Endothelial cell of umbilical vein (primary cell): ENCODE measurements around the gene PIWIL4. TPM values are rescaled to one million over a fixed set of nuclear protein-coding genes. Genes with fewer than 3 reads are reported as not detected.

Experiments
- BruUV-seq: library from RNA; stranded (reverse); fragments of 400-500 nt; replicated peaks from 2 replicates; lab custom pipeline; 2021; lab: Mats Ljungman, UMichigan
- CTCF ChIA-PET: fragments of 300-600, 350-600 bp; sonication (Branson Sonifier 250); formaldehyde crosslinking; loops from one replicate; lab custom pipeline; 2021; ENCODE audit warnings: antibody characterized with exemption, inconsistent platforms; lab: Charles Lee
- POLR2A ChIA-PET: fragments of 300-600, 350-600 bp; sonication (Branson Sonifier 250); formaldehyde crosslinking; loops from one replicate; lab custom pipeline; 2021; ENCODE audit warnings: antibody characterized with exemption, inconsistent platforms; lab: Charles Lee
- DNase-seq: peaks from one replicate; pipeline ENCODE4 v3.0.0-alpha.2; 2011; ENCODE audit warnings: low read depth, low spot score
- FAIRE-seq: peaks from 2 replicates; lab custom pipeline; 2011; peaks lifted over from hg19 to GRCh38; lab: Jason Lieb, UNC
- H2AFZ ChIP-seq: 2 replicates; pipeline ENCODE4 v1.6.0; 2012; ENCODE audit warnings: low read depth, low read length, control low read depth, inconsistent platforms
- H3K27ac ChIP-seq: 2 replicates; pipeline ENCODE4 v1.5.1; 2011; ENCODE audit warnings: low read depth, mild to moderate bottlenecking, control low read depth, low read length, moderate library complexity; ENCODE audit not compliant: insufficient read depth
- H3K27me3 ChIP-seq, 2 experiments: 2 replicates each; pipeline versions ENCODE4 v1.6.0 to v1.6.1; 2011; ENCODE audit warnings: low read length in 2 of 2, mixed read lengths in 1 of 2; ENCODE audit not compliant: control insufficient read depth in 2 of 2, insufficient read depth in 2 of 2
- H3K36me3 ChIP-seq, 2 experiments: 2 replicates in 1 of 2; 3 replicates in 1 of 2; pipeline ENCODE4 v1.5.1; 2011; ENCODE audit warnings: low read length in 2 of 2, mild to moderate bottlenecking in 1 of 2, moderate library complexity in 1 of 2; ENCODE audit not compliant: control insufficient read depth in 2 of 2, insufficient read depth in 2 of 2; ENCODE audit errors: extremely low read depth in 1 of 2
- H3K4me1 ChIP-seq: 3 replicates; pipeline ENCODE4 v1.5.1; 2011; ENCODE audit warnings: mild to moderate bottlenecking, low read length; ENCODE audit not compliant: control insufficient read depth, insufficient read depth; ENCODE audit errors: extremely low read depth
- H3K4me2 ChIP-seq: 2 replicates; pipeline ENCODE4 v1.6.1; 2011; ENCODE audit warnings: low read length, control low read depth, mixed read lengths; ENCODE audit not compliant: insufficient read depth
- H3K4me3 ChIP-seq, 3 experiments: fragments of 200-600 bp in 1 of 3; sonication (generic), shearing (Covaris generic) in 1 of 3; replicated peaks in 1 of 3; 2 replicates each; pipeline ENCODE4 v1.5.1; 2011 to 2016; ENCODE audit warnings: control low read depth in 3 of 3, low read length in 3 of 3, mild to moderate bottlenecking in 2 of 3, inconsistent platforms in 1 of 3, low read depth in 1 of 3, moderate library complexity in 1 of 3; ENCODE audit not compliant: insufficient read depth in 1 of 3
- H3K79me2 ChIP-seq: 2 replicates; pipeline ENCODE4 v1.6.0; 2012; ENCODE audit warnings: low read length, inconsistent platforms; ENCODE audit not compliant: control insufficient read depth, insufficient read depth
- H3K9ac ChIP-seq: replicated peaks from 2 replicates; pipeline ENCODE3; 2011; ENCODE audit warnings: low read length, control low read depth; ENCODE audit not compliant: insufficient read depth; ENCODE audit errors: extremely low read depth
- H3K9me1 ChIP-seq: replicated peaks from 3 replicates; pipeline ENCODE4 v1.6.0; 2011; ENCODE audit warnings: mild to moderate bottlenecking, low read length; ENCODE audit not compliant: control insufficient read depth, insufficient read depth; ENCODE audit errors: extremely low read depth
- H3K9me3 ChIP-seq: replicated peaks from 2 replicates; pipeline ENCODE4 v1.5.1; 2012; ENCODE audit warnings: low read length, inconsistent platforms; ENCODE audit not compliant: control insufficient read depth, insufficient read depth
- H4K20me1 ChIP-seq: replicated peaks from 2 replicates; pipeline ENCODE3; 2011; ENCODE audit warnings: mild to moderate bottlenecking, low read length; ENCODE audit not compliant: control insufficient read depth, insufficient read depth; ENCODE audit errors: extremely low read depth
- FOS ChIP-seq: IDR thresholded peaks from 2 replicates; pipeline ENCODE4 v1.6.1; 2011; ENCODE audit warnings: mild to moderate bottlenecking, low read length, moderate library complexity, borderline replicate concordance; ENCODE audit not compliant: insufficient read depth
- JUN ChIP-seq: IDR thresholded peaks from 2 replicates; pipeline ENCODE4 v1.6.1; 2011; ENCODE audit warnings: borderline replicate concordance, low read depth; ENCODE audit not compliant: insufficient read length, insufficient read depth
- MYC ChIP-seq: IDR thresholded peaks from one replicate; pipeline ENCODE4 v1.6.1; 2011; ENCODE audit warnings: mild to moderate bottlenecking, low read depth, low read length
- dilution Hi-C: fragments of 300-500 bp; cut with MboI; formaldehyde crosslinking; loops from one replicate; pipeline ENCODE4 v1.15.0; 2019; ENCODE audit warnings: low sequenced_read_pairs; ENCODE audit not compliant: extremely low pct_ligation_motif_present
- intact Hi-C: fragments of 100-400 bp; cut with micrococcal nuclease; formaldehyde crosslinking; loops from one replicate; pipeline ENCODE4 v1.10.0; 2022
- polyA plus RNA-seq, 4 experiments: library from polyadenylated mRNA; depleted of rRNA in 3 of 4; stranded (reverse) in 3 of 4; unstranded in 1 of 4; fragments of >200 nt; gene quantifications; 2 replicates each; pipeline versions ENCODE4 v1.2.1 to v1.2.3, GENCODE V29; 2011 to 2012; ENCODE audit warnings: missing spikeins in 1 of 4
- total RNA-seq: library from RNA; stranded (reverse); gene quantifications from 2 replicates; pipeline ENCODE4 v1.2.3, GENCODE V29; 2021
- TF ChIP-seq, protein P1 (sequence below), 2 donors: IDR thresholded peaks; 1 replicate in 1 of 2; 2 replicates in 1 of 2; pipeline ENCODE4 v1.5.1; 2011; ENCODE audit warnings: low read length in 2 of 2, mild to moderate bottlenecking in 2 of 2, moderate library complexity in 2 of 2, control low read depth in 1 of 2, inconsistent platforms in 1 of 2, low read depth in 1 of 2; ENCODE audit not compliant: insufficient read depth in 1 of 2; ENCODE audit errors: extremely low read depth in 1 of 2

PIWIL4 gene
- total and polyA plus RNA-seq, 2 donors (not counting 3 experiments of a cell fraction or from before 2014, with no cell fraction given) = 0.55 to 0.64 TPM

DNA sequence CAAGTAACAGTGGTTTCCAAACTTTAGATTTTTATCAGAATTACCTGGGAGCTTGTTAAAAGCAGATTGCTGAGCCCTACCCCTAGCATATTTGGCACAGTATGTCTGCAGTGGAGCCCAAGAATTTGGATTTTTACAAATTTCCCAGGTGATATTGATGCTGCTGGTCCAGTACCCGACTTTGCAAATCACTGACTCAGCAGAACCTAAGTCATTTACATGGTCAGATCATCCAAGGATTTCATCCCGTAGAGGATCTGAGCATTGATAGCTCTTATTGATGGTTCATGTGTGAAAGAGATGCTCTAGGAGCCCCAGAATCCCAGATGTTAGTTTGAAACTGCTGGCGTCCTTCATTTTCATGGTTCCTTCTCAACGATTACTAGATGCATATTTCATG, 48.9 kb upstream of the PIWIL4 start:
- DNase-seq (no peak), FAIRE-seq (no peak)
- intact Hi-C loops (loop anchor here (2.0 kb wide), 1 partner anchor 245 kb away; no protein-coding TSS in a partner anchor), dilution Hi-C loops (no loop called here)
- Histone ChIP-seq H3K4me1 (no peaks in the 10 kb centered on the region), H2AFZ (no peak overlapping the region), H3K27ac (no peak overlapping the region), H3K79me2 (no peaks in the 10 kb centered on the region), H3K9ac (no peak overlapping the region), H3K9me1 (no peaks in the 10 kb centered on the region), H3K9me3 (no peaks in the 10 kb centered on the region), H3K4me2 (no peak overlapping the region), H4K20me1 (no peaks in the 10 kb centered on the region), H3K36me3 (no peaks in the 10 kb centered on the region), H3K27me3 (peaks cover 14 to 16% of the 10 kb centered on the region in 2 experiments), H3K4me3 (no peak overlapping the region)
- POLR2A ChIA-PET = no interaction called here
- no TSS peak for BruUV-seq
- CTCF ChIA-PET = interaction anchor here (1.1 to 6.3 kb wide), 5 partner anchors 11 to 379 kb away, joined by 3 to 52 read pairs (median 5); no protein-coding TSS in a partner anchor
- no peak for TF ChIP-seq FOS
- no peak for TF ChIP-seq JUN
- TF ChIP-seq, protein P1, sequence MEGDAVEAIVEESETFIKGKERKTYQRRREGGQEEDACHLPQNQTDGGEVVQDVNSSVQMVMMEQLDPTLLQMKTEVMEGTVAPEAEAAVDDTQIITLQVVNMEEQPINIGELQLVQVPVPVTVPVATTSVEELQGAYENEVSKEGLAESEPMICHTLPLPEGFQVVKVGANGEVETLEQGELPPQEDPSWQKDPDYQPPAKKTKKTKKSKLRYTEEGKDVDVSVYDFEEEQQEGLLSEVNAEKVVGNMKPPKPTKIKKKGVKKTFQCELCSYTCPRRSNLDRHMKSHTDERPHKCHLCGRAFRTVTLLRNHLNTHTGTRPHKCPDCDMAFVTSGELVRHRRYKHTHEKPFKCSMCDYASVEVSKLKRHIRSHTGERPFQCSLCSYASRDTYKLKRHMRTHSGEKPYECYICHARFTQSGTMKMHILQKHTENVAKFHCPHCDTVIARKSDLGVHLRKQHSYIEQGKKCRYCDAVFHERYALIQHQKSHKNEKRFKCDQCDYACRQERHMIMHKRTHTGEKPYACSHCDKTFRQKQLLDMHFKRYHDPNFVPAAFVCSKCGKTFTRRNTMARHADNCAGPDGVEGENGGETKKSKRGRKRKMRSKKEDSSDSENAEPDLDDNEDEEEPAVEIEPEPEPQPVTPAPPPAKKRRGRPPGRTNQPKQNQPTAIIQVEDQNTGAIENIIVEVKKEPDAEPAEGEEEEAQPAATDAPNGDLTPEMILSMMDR (IDR thresholded peaks at IDR 0.05; ENCODE audit: extremely low read depth in 1 of 2, insufficient read depth in 1 of 2, low read depth in 1 of 2, low read length in 2 of 2) = no peak
- no peak for TF ChIP-seq MYC

DNA sequence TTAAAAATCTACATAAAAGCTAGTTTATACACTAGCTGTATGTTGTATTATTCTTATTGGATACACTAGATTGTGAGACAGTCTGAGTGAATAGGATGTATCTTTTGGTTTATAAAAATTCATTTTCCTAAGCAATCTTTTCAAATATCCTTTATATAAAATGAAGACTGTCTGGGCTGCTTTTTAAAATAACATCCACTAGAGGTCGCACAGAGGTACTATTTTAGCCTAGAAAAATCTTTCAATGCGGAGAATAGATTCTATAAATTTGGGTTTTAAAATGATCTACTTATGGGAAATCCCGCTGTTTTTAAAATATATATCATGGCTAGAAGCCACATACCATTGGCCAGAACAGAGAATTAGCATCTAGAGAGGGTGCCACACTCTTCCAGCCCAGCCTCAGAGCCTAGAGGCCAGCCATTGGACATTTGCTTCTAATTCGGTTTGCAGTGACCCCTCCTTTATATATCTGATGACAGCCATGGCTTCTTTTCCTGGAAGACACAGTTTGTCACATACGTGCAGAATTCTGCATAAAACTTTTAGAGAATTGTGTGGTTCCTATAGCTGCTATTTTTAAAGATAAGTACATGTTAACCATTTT, 47.6 kb upstream of the PIWIL4 start:
- DNase-seq = peak; percentile 38
- ChIA-PET POLR2A (no interaction called here), CTCF (interaction anchor here (0.8 to 6.3 kb wide), 12 partner anchors 12 to 624 kb away, joined by 3 to 52 read pairs (median 4); no protein-coding TSS in a partner anchor)
- FAIRE-seq = no peak
- no peaks in the 10 kb centered on the region for H4K20me1 ChIP-seq
- no peaks in the 10 kb centered on the region for H3K9me3 ChIP-seq
- TF ChIP-seq, protein P1 (IDR thresholded peaks at IDR 0.05; ENCODE audit: extremely low read depth in 1 of 2, insufficient read depth in 1 of 2, low read depth in 1 of 2, low read length in 2 of 2) = peak; percentile 30 to 40
- no peak for TF ChIP-seq JUN
- H3K27me3 ChIP-seq = peaks cover 12 to 13% of the 10 kb centered on the region in 2 experiments
- no peaks in the 10 kb centered on the region for H3K36me3 ChIP-seq
- H3K9me1 ChIP-seq = no peaks in the 10 kb centered on the region
- H2AFZ ChIP-seq = peak overlapping the region; percentile 63
- H3K27ac ChIP-seq = no peak overlapping the region
- no peak overlapping the region for H3K4me3 ChIP-seq
- no peaks in the 10 kb centered on the region for H3K4me1 ChIP-seq
- no TSS peak for BruUV-seq
- H3K79me2 ChIP-seq = no peaks in the 10 kb centered on the region
- H3K4me2 ChIP-seq = no peak overlapping the region
- dilution Hi-C loops (no loop called here), intact Hi-C loops (loop anchor here (1.0 to 5.0 kb wide), 4 partner anchors 44 to 1908 kb away; no protein-coding TSS in a partner anchor)
- no peak overlapping the region for H3K9ac ChIP-seq
